ENCODE data around the gene XPO6. TPM values are rescaled to one million over a fixed set of nuclear protein-coding genes. Genes with fewer than 3 reads are reported as not detected.

XPO6 gene
- total RNA-seq, 1 experiment from 2014 or later = 127 TPM

GRCh38 chr16:28110479-28110878 is 101.3 kb downstream of the XPO6 start:
- no peak for DNase-seq (ENCODE audit: low spot score)

- no peak for DNase-seq (ENCODE audit: low spot score)
Measured at GRCh38 chr16:28110074-28110473, 101.7 kb downstream of the XPO6 start.

DNA sequence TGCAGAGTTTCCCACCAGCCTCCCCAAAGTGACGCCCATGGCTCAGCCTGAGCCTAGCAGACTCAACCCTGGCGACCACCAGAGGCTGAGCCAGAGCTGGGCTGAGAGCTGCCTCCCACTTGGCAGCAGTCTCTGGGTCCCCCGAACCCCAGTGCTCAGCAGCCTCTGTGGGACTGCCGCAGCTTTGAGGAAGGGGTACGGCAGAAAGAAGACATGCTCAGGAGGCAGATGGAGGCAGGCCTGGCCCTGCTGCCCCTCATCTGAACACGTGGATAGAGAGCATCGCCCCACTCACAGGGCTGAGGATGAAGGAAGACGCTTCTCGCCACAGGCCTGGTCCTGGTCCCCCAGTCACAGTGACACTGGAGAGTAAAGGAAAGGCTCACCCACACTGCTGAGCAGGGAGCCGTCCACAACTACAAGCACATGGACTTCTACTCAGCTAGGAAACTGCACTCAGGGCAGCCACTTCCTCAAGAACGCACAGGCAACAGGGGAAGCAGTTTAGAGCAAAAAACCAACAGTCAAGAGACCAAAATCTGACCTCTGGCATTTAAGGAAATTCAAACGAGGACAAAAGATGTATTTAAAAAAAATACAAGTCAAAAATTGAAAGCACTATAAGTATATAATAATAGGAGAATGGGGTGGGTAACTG is 103.0 kb downstream of the XPO6 start:
- DNase-seq (ENCODE audit: low spot score) = no peak

GRCh38 chr16:28107232-28107631 is 104.5 kb downstream of the XPO6 start:
- DNase-seq (ENCODE audit: low spot score) = no peak

DNA sequence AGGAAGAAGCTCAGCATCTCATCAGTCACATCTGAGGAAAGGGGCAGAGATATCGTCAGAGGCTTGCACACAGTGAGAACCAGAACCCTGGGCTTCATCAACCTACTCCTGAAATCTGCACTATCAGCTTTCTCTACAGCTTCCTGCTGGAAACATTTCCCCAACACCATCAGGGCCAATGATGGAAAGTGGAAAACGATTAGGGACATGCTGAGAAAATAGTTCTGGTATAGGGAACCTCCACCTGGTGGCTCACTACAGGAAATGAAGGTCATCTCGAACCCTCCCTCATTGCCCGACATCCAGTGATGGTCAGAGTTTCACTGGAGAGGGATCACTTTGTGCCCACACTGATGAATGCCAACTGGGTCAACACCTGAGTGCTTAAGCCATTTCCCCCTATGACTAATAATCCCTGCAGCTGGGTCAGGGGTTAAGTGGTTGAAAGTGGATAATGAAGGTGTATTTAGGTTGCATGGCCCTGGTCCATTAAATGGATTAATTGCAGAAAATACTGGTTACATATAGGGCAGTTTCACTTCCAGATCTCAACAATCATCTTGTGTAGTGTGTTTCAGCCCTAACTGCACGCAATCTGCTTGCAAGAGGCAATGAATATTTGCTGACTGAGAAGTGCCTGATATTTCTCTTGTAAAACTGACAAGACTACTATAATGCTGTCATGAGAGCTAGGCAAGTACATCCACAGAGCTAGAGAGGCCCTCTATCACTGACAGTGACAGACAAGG is 105.1 kb downstream of the XPO6 start:
- DNase-seq (ENCODE audit: low spot score) = no peak

GRCh38 chr16:28105954-28106353 is 105.8 kb downstream of the XPO6 start:
- DNase-seq (ENCODE audit: low spot score) = no peak

GRCh38 chr16:28105297-28105696 is 106.5 kb downstream of the XPO6 start:
- DNase-seq (ENCODE audit: low spot score) = no peak

- no peak for DNase-seq (ENCODE audit: low spot score)
Measured at GRCh38 chr16:28104404-28104803, 107.4 kb downstream of the XPO6 start.

GRCh38 chr16:28103516-28104170 is 108.1 kb downstream of the XPO6 start:
- no peak for DNase-seq (ENCODE audit: low spot score)

DNA sequence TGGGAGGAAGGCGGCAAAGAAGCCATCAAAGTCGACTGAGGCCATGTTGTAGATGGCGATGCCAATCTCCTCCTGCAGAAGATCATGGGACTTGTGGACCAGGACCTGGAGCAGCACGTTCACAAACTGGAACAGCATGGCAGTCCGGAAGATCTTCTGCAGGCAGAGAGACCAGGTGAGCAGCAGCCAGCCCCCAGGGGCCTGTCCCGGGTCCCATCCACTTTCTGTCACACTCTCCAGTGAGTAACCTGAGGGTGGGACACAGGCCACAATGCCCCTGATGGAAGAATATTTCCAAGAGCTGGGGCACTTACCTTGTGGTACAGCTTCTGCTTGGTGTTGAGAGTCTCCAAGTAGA is 110.3 kb downstream of the XPO6 start:
- no peak for DNase-seq (ENCODE audit: low spot score)

DNA sequence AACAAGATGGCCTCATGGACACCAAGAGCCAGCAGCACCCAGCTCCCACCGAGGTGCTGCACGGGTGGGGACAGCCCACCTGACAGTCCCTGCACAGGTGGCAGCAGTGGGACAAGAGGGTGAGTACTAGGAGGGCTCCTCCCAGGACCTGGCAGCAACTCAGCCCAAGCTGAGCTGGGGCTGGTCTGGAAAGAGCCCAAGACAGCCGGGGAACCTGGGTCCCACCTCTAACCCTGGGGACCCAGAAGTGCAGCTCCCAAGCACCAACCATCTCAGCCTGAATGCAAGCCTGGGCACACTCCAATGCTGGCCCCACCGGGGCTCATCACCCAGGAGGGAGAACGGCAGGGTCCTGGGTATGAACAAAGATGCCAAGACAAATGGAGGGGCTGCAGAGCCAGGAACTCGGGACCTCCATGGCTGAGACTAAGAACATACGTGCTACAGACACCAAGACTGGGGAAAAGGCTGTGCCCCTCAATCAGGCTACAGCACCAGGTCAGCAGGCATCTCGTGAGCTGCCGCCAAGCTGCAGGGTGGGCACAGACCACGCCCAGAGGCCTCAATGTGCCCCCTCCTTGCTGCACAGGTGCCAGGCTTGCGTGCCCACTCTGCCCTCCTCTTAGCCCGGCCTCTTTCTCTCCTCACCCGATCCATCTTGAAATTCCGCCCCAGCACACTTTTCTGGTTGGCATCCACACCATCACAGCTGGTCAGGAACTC is 110.8 kb downstream of the XPO6 start:
- no peak for DNase-seq (ENCODE audit: low spot score)

GRCh38 chr16:28098959-28099945 is 112.5 kb downstream of the XPO6 start:
- no peak for DNase-seq (ENCODE audit: low spot score)

- DNase-seq (ENCODE audit: low spot score) = no peak
Measured at GRCh38 chr16:28098171-28098958, 113.4 kb downstream of the XPO6 start.

GRCh38 chr16:28096983-28097899 is 114.5 kb downstream of the XPO6 start:
- no peak for DNase-seq (ENCODE audit: low spot score)

DNA sequence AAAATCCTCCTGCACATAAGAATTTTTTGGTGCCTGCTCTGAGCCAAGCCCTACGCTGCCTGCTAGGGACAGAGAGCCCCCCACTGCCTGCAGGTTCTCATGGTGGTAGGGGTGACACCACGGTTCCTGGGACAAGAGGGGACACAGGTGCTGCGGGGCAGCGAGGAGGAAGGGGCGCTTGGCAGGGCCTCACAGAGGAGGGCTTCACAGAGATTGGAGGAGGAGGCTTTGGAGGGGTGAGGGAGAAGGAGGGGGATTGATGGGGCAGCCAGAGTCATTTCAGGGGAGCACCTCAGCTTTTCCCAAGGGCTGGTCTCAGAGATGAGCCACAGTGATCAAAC is 118.4 kb downstream of the XPO6 start:
- no peak for DNase-seq (ENCODE audit: low spot score)

GRCh38 chr16:28092721-28093384 is 118.9 kb downstream of the XPO6 start:
- DNase-seq (ENCODE audit: low spot score) = no peak

GRCh38 chr16:28091656-28092055 is 120.1 kb downstream of the XPO6 start:
- no peak for DNase-seq (ENCODE audit: low spot score)

DNA sequence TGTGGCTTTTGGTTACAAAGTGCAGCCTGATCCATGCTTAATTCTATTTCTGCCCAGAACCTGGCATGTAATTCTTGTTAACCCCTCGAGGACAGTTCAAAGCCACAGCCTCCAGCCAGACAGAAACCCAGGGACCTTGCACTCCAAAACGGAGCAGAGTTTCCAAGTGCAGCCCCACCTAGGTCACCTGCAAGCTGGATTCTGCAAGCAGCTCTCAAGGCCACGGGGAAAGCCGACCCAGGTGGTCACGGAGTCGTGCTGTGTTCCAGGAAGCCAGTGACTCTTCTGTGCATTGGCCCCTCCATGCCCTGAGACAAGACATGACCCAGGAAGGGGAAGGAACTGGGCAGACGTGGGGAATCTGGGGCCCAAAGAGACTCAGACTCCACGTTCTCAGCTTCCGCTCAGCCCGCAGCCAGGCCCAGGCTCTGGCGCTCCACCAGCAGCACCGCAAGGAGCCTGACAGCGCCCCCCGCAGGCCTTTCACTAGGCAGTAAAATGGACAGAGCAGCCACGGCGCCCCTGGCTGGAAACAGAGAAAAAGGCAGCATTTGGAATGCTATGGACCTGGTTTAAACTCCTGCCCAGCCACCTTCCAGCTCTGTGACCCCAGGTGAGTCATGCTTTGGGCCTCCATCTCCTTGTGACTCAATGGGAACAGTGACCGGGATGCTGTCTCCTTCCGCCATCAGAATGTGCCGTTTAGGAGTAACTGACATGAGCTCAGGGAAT is 121.0 kb downstream of the XPO6 start:
- DNase-seq (ENCODE audit: low spot score) = peak; percentile 66

Data from A172 (cell line).